ENCODE data around the gene SMPD2.

The SMPD2 gene

GRCh38 chr6:109446072-109446471 lies 5.5 kb downstream of the SMPD2 start:
- H3K4me3 ChIP-seq (ENCODE audit: control insufficient read depth in 1 of 7, extremely low read depth in 1 of 7, insufficient read depth in 4 of 7, low read depth in 2 of 7, low read length in 6 of 7): no peak overlapping the region
- POLR2A ChIA-PET: no interaction called here
- 100% methylated on average over 4 of the region's 15 CpGs for WGBS (ENCODE audit: insufficient coverage)
- no peak overlapping the region for H3K27ac ChIP-seq (ENCODE audit: insufficient read depth in 1 of 2, low read depth in 1 of 2, low read length in 2 of 2, poor library complexity in 1 of 2, severe bottlenecking in 2 of 2)
- CTCF ChIA-PET: interaction anchor here (9.8 kb wide), 1 partner anchor 8 kb away, joined by 125 read pairs; the partner anchor contains the start of gene MICAL1
- DNase-seq: no peak
- no peaks in the 10 kb centered on the region for H3K9me3 ChIP-seq (ENCODE audit: control extremely low read depth in 1 of 5, control insufficient read depth in 4 of 5, insufficient read depth in 2 of 5, low read depth in 1 of 5, low read length in 4 of 5)
- peaks cover 0 to 30% (median 26%) of the 10 kb centered on the region in 4 experiments for H3K4me1 ChIP-seq (ENCODE audit: control extremely low read depth in 1 of 4, control insufficient read depth in 4 of 4, insufficient read depth in 4 of 4, low read length in 3 of 4)
- peaks cover 10 to 76% (median 45%) of the 10 kb centered on the region in 4 experiments for H3K36me3 ChIP-seq (ENCODE audit: control insufficient read depth in 4 of 4, insufficient read depth in 4 of 4, low read length in 3 of 4)
- no peaks in the 10 kb centered on the region for H3K27me3 ChIP-seq (replicated peaks in 2 of 5; ENCODE audit: control insufficient read depth in 4 of 5, insufficient read depth in 5 of 5, low read length in 4 of 5)

- H3K9me3 ChIP-seq (ENCODE audit: control extremely low read depth in 1 of 5, control insufficient read depth in 4 of 5, insufficient read depth in 2 of 5, low read depth in 1 of 5, low read length in 4 of 5): no peaks in the 10 kb centered on the region
- ChIA-PET POLR2A (interaction anchor here (0.8 kb wide), 1 partner anchor 9 kb away, joined by 3 read pairs; the partner anchor contains the start of gene MICAL1), CTCF (interaction anchor here (0.9 to 1.3 kb wide), 2 partner anchors 64 to 259 kb away, joined by 3 to 4 read pairs; partner anchors contain the start of gene CD164)
- H3K27me3 ChIP-seq (replicated peaks in 2 of 5; ENCODE audit: control insufficient read depth in 4 of 5, insufficient read depth in 5 of 5, low read length in 4 of 5): no peaks in the 10 kb centered on the region
- H3K36me3 ChIP-seq (ENCODE audit: control insufficient read depth in 4 of 4, insufficient read depth in 4 of 4, low read length in 3 of 4): peaks cover 10 to 79% (median 48%) of the 10 kb centered on the region in 4 experiments
- peaks cover 0 to 25% (median 22%) of the 10 kb centered on the region in 4 experiments for H3K4me1 ChIP-seq (ENCODE audit: control extremely low read depth in 1 of 4, control insufficient read depth in 4 of 4, insufficient read depth in 4 of 4, low read length in 3 of 4)
- no peak for DNase-seq
- WGBS (ENCODE audit: insufficient coverage): 22% methylated on average over 2 of the region's 8 CpGs
- no peak overlapping the region for H3K4me3 ChIP-seq (ENCODE audit: control insufficient read depth in 1 of 7, extremely low read depth in 1 of 7, insufficient read depth in 4 of 7, low read depth in 2 of 7, low read length in 6 of 7)
- H3K27ac ChIP-seq (ENCODE audit: insufficient read depth in 1 of 2, low read depth in 1 of 2, low read length in 2 of 2, poor library complexity in 1 of 2, severe bottlenecking in 2 of 2): no peak overlapping the region
Observed at GRCh38 chr6:109446541-109446940, 6.0 kb downstream of the SMPD2 start.

GRCh38 chr6:109447087-109447486 lies 6.6 kb downstream of the SMPD2 start:
- CTCF ChIA-PET: interaction anchor here (0.9 to 1.4 kb wide), 3 partner anchors 12 to 260 kb away, joined by 3 to 4 read pairs (median 4); partner anchors contain the start of gene CD164
- H3K36me3 ChIP-seq (ENCODE audit: control insufficient read depth in 4 of 4, insufficient read depth in 4 of 4, low read length in 3 of 4): peaks cover 11 to 85% (median 50%) of the 10 kb centered on the region in 4 experiments
- no peaks in the 10 kb centered on the region for H3K27me3 ChIP-seq (replicated peaks in 2 of 5; ENCODE audit: control insufficient read depth in 4 of 5, insufficient read depth in 5 of 5, low read length in 4 of 5)
- 86% methylated on average over 10 of the region's 10 CpGs for WGBS (ENCODE audit: insufficient coverage)
- no peak overlapping the region for H3K4me3 ChIP-seq (ENCODE audit: control insufficient read depth in 1 of 7, extremely low read depth in 1 of 7, insufficient read depth in 4 of 7, low read depth in 2 of 7, low read length in 6 of 7)
- DNase-seq: no peak
- H3K4me1 ChIP-seq (ENCODE audit: control extremely low read depth in 1 of 4, control insufficient read depth in 4 of 4, insufficient read depth in 4 of 4, low read length in 3 of 4): peaks cover 0 to 20% (median 16%) of the 10 kb centered on the region in 4 experiments
- POLR2A ChIA-PET: interaction anchor here (0.8 kb wide), 1 partner anchor 8 kb away, joined by 3 read pairs; the partner anchor contains the start of gene MICAL1
- no peaks in the 10 kb centered on the region for H3K9me3 ChIP-seq (ENCODE audit: control extremely low read depth in 1 of 5, control insufficient read depth in 4 of 5, insufficient read depth in 2 of 5, low read depth in 1 of 5, low read length in 4 of 5)
- H3K27ac ChIP-seq (ENCODE audit: insufficient read depth in 1 of 2, low read depth in 1 of 2, low read length in 2 of 2, poor library complexity in 1 of 2, severe bottlenecking in 2 of 2): no peak overlapping the region

- 100% methylated on average over 4 of the region's 8 CpGs for WGBS (ENCODE audit: insufficient coverage)
- H3K4me3 ChIP-seq (ENCODE audit: control insufficient read depth in 1 of 7, extremely low read depth in 1 of 7, insufficient read depth in 4 of 7, low read depth in 2 of 7, low read length in 6 of 7): no peak overlapping the region
- peaks cover 0 to 15% (median 15%) of the 10 kb centered on the region in 4 experiments for H3K4me1 ChIP-seq (ENCODE audit: control extremely low read depth in 1 of 4, control insufficient read depth in 4 of 4, insufficient read depth in 4 of 4, low read length in 3 of 4)
- POLR2A ChIA-PET: no interaction called here
- no peaks in the 10 kb centered on the region for H3K27me3 ChIP-seq (replicated peaks in 2 of 5; ENCODE audit: control insufficient read depth in 4 of 5, insufficient read depth in 5 of 5, low read length in 4 of 5)
- CTCF ChIA-PET: interaction anchor here (1.1 to 1.4 kb wide), 2 partner anchors 11 to 13 kb away, joined by 3 to 4 read pairs; no protein-coding TSS in a partner anchor
- DNase-seq: peak in 2 of 3 donors; percentile 44 to 50
- H3K27ac ChIP-seq (ENCODE audit: insufficient read depth in 1 of 2, low read depth in 1 of 2, low read length in 2 of 2, poor library complexity in 1 of 2, severe bottlenecking in 2 of 2): no peak overlapping the region
- H3K9me3 ChIP-seq (ENCODE audit: control extremely low read depth in 1 of 5, control insufficient read depth in 4 of 5, insufficient read depth in 2 of 5, low read depth in 1 of 5, low read length in 4 of 5): no peaks in the 10 kb centered on the region
- H3K36me3 ChIP-seq (ENCODE audit: control insufficient read depth in 4 of 4, insufficient read depth in 4 of 4, low read length in 3 of 4): peaks cover 10 to 85% (median 48%) of the 10 kb centered on the region in 4 experiments
Observed at GRCh38 chr6:109447878-109448555, 7.5 kb downstream of the SMPD2 start.

- ChIA-PET CTCF (interaction anchor here (1.1 to 1.4 kb wide), 2 partner anchors 11 to 13 kb away, joined by 3 to 4 read pairs; no protein-coding TSS in a partner anchor), POLR2A (no interaction called here)
- Histone ChIP-seq H3K27me3 (replicated peaks in 2 of 5; ENCODE audit: control insufficient read depth in 4 of 5, insufficient read depth in 5 of 5, low read length in 4 of 5) (no peaks in the 10 kb centered on the region), H3K4me3 (ENCODE audit: control insufficient read depth in 1 of 7, extremely low read depth in 1 of 7, insufficient read depth in 4 of 7, low read depth in 2 of 7, low read length in 6 of 7) (no peak overlapping the region), H3K4me1 (ENCODE audit: control extremely low read depth in 1 of 4, control insufficient read depth in 4 of 4, insufficient read depth in 4 of 4, low read length in 3 of 4) (peaks cover 2 to 21% (median 19%) of the 10 kb centered on the region in 4 experiments), H3K36me3 (ENCODE audit: control insufficient read depth in 4 of 4, insufficient read depth in 4 of 4, low read length in 3 of 4) (peaks cover 10 to 84% (median 47%) of the 10 kb centered on the region in 4 experiments), H3K9me3 (ENCODE audit: control extremely low read depth in 1 of 5, control insufficient read depth in 4 of 5, insufficient read depth in 2 of 5, low read depth in 1 of 5, low read length in 4 of 5) (no peaks in the 10 kb centered on the region), H3K27ac (ENCODE audit: insufficient read depth in 1 of 2, low read depth in 1 of 2, low read length in 2 of 2, poor library complexity in 1 of 2, severe bottlenecking in 2 of 2) (no peak overlapping the region)
- no peak for DNase-seq
- 97% methylated on average over 7 of the region's 7 CpGs for WGBS (ENCODE audit: insufficient coverage)
Observed at GRCh38 chr6:109448615-109449014, 8.1 kb downstream of the SMPD2 start.

- Histone ChIP-seq H3K27ac (ENCODE audit: insufficient read depth in 1 of 2, low read depth in 1 of 2, low read length in 2 of 2, poor library complexity in 1 of 2, severe bottlenecking in 2 of 2) (no peak overlapping the region), H3K36me3 (ENCODE audit: control insufficient read depth in 4 of 4, insufficient read depth in 4 of 4, low read length in 3 of 4) (peaks cover 10 to 78% (median 42%) of the 10 kb centered on the region in 4 experiments)
- POLR2A ChIA-PET: interaction anchor here (1.4 kb wide), 1 partner anchor 8 kb away, joined by 10 read pairs; no protein-coding TSS in a partner anchor
Observed at GRCh38 chr6:109449064-109449794, 8.7 kb downstream of the SMPD2 start.

More at GRCh38 chr6:109449064-109449794, 8.7 kb downstream of the SMPD2 start:
- DNase-seq: no peak
- CTCF ChIA-PET: interaction anchor here (1.0 to 9.8 kb wide), 3 partner anchors 8 to 15 kb away, joined by 3 to 125 read pairs (median 3); partner anchors contain the start of genes PPIL6 and SMPD2
- H3K4me1 ChIP-seq (ENCODE audit: control extremely low read depth in 1 of 4, control insufficient read depth in 4 of 4, insufficient read depth in 4 of 4, low read length in 3 of 4): peaks cover 2 to 28% (median 25%) of the 10 kb centered on the region in 4 experiments
- H3K9me3 ChIP-seq (ENCODE audit: control extremely low read depth in 1 of 5, control insufficient read depth in 4 of 5, insufficient read depth in 2 of 5, low read depth in 1 of 5, low read length in 4 of 5): no peaks in the 10 kb centered on the region
- 91% methylated on average over 16 of the region's 19 CpGs for WGBS (ENCODE audit: insufficient coverage)
- H3K27me3 ChIP-seq (replicated peaks in 2 of 5; ENCODE audit: control insufficient read depth in 4 of 5, insufficient read depth in 5 of 5, low read length in 4 of 5): no peaks in the 10 kb centered on the region
- H3K4me3 ChIP-seq (ENCODE audit: control insufficient read depth in 1 of 7, extremely low read depth in 1 of 7, insufficient read depth in 4 of 7, low read depth in 2 of 7, low read length in 6 of 7): no peak overlapping the region

Data from common myeloid progenitor, CD34-positive (primary cell).